HepG2 (cell line): ENCODE data around the gene NRL. TPM values are rescaled to one million over a fixed set of nuclear protein-coding genes. Genes with fewer than 3 reads are reported as not detected.

Source experiments
- CREB3 ChIP-seq: sonication (generic); formaldehyde crosslinking; IDR thresholded peaks from 2 replicates; pipeline ENCODE4 v1.5.0; 2020; ENCODE audit warnings: missing genetic modification reagents
- CTCF ChIP-seq: sonication (generic); formaldehyde crosslinking; IDR thresholded peaks from 2 replicates; pipeline ENCODE4 v1.5.0; 2020; ENCODE audit warnings: mild to moderate bottlenecking, missing genetic modification reagents, moderate library complexity
- DMTF1 ChIP-seq: sonication (generic); formaldehyde crosslinking; IDR thresholded peaks from 2 replicates; pipeline ENCODE4 v1.4.0; 2020; ENCODE audit warnings: mild to moderate bottlenecking, missing genetic modification reagents
- FOXC1 ChIP-seq: sonication (generic); formaldehyde crosslinking; IDR thresholded peaks from 2 replicates; pipeline ENCODE4 v1.8.0; 2022; ENCODE audit warnings: mild to moderate bottlenecking, missing genetic modification reagents, borderline replicate concordance
- KLF15 ChIP-seq: sonication (generic); formaldehyde crosslinking; IDR thresholded peaks from 2 replicates; pipeline ENCODE4 v1.8.1; 2023; ENCODE audit warnings: borderline replicate concordance, mild to moderate bottlenecking, inconsistent platforms, missing genetic modification reagents, mixed read lengths
- NFAT5 ChIP-seq: sonication (generic); formaldehyde crosslinking; IDR thresholded peaks from 2 replicates; pipeline ENCODE4 v1.4.0; 2020; ENCODE audit warnings: missing genetic modification reagents
- NFYB ChIP-seq: sonication (generic); formaldehyde crosslinking; IDR thresholded peaks from 2 replicates; pipeline ENCODE4 v1.4.0; 2020; ENCODE audit warnings: missing genetic modification reagents
- PITX1 ChIP-seq: sonication (generic); formaldehyde crosslinking; IDR thresholded peaks from 2 replicates; pipeline ENCODE4 v1.5.1; 2020; ENCODE audit warnings: mild to moderate bottlenecking, missing genetic modification reagents
- RFXAP ChIP-seq: sonication (generic); formaldehyde crosslinking; IDR thresholded peaks from 2 replicates; pipeline ENCODE4 v1.4.0; 2020; ENCODE audit warnings: missing genetic modification reagents, borderline replicate concordance
- ZNF275 ChIP-seq: sonication (generic); formaldehyde crosslinking; IDR thresholded peaks from 2 replicates; pipeline ENCODE4 v1.8.0; 2022; ENCODE audit warnings: missing genetic modification reagents, mild to moderate bottlenecking, inconsistent platforms, borderline replicate concordance
- ZNF280D ChIP-seq: sonication (generic); formaldehyde crosslinking; IDR thresholded peaks from 2 replicates; pipeline ENCODE4 v1.5.1; 2020; ENCODE audit warnings: mild to moderate bottlenecking, missing genetic modification reagents
- ZNF788 ChIP-seq: sonication (generic); formaldehyde crosslinking; IDR thresholded peaks from 2 replicates; pipeline ENCODE4 v1.5.0; 2020; ENCODE audit warnings: mild to moderate bottlenecking, missing genetic modification reagents, borderline replicate concordance
- polyA plus RNA-seq, 8 experiments: library from polyadenylated mRNA; depleted of rRNA in 3 of 8; stranded (reverse) in 7 of 8; unstranded in 1 of 8; fragments of >200 nt; fragmentation: Illumina TruSeq in 4 of 8; extraction: Trizol in 4 of 8; gene quantifications; 2 replicates each; pipeline versions ENCODE4 v1.2.1 to v1.2.3, GENCODE V29; 2011 to 2016; ENCODE audit warnings: low read depth in 4 of 8, missing spikeins in 1 of 8, mixed read lengths in 1 of 8; ENCODE audit not compliant: insufficient read depth in 1 of 8
- total RNA-seq, 5 experiments: library from RNA; depleted of rRNA; stranded (reverse); fragments of >200 nt; fragmentation: Illumina TruSeq; extraction: Trizol; gene quantifications; 2 replicates each; pipeline ENCODE4 v1.2.3, GENCODE V29; 2016; ENCODE audit warnings: low read depth in 1 of 5

NRL gene
- total and polyA plus RNA-seq, 2 of the 13 experiments (the other 11 are each of a cell fraction or from before 2014, with no cell fraction given): 2.5 to 4.7 TPM

GRCh38 chr14:24147761-24148428 is 33.1 kb upstream of the NRL start (continued):
- TF ChIP-seq ZNF280D: peak; percentile 89; the same call in 1 of the 2 replicates
- TF ChIP-seq PITX1 (CRISPR knock-in tag): peak; percentile 77; the same call in 1 of the 2 replicates
- no peak for TF ChIP-seq ZNF275 (CRISPR knock-in tag)
- TF ChIP-seq KLF15 (CRISPR knock-in tag): peak; percentile 40; the same call in 1 of the 2 replicates
- peak; percentile 92 for TF ChIP-seq NFAT5 (CRISPR knock-in tag)
- TF ChIP-seq RFXAP (CRISPR knock-in tag): peak; percentile 53; the same call in 1 of the 2 replicates
- peak; percentile 80; the same call in 1 of the 2 replicates for TF ChIP-seq DMTF1 (CRISPR knock-in tag)
- 0 out of 2 replicates have a peak, but pooled peaks have one; percentile 4 for TF ChIP-seq NFYB (CRISPR knock-in tag)
- TF ChIP-seq CREB3 (CRISPR knock-in tag): no peak; the same call in 1 of the 2 replicates
- no peak for TF ChIP-seq FOXC1
- TF ChIP-seq ZNF788 (CRISPR knock-in tag): 0 out of 2 replicates have a peak, but pooled peaks have one; percentile 49
- TF ChIP-seq CTCF (CRISPR knock-in tag): 0 out of 2 replicates have a peak, but pooled peaks have one; percentile 7
